GM18526 (cell line): Measurements from ENCODE around the gene FBXO24.
A peak's percentile ranks its signal among the peaks of the same experiment; 100 is the strongest.

Experiments
- POLR2A ChIP-seq: IDR thresholded peaks from 3 replicates; pipeline ENCODE4 v1.6.1; 2011; ENCODE audit not compliant: insufficient read length; ENCODE audit errors: extremely low read depth

FBXO24 gene

DNA sequence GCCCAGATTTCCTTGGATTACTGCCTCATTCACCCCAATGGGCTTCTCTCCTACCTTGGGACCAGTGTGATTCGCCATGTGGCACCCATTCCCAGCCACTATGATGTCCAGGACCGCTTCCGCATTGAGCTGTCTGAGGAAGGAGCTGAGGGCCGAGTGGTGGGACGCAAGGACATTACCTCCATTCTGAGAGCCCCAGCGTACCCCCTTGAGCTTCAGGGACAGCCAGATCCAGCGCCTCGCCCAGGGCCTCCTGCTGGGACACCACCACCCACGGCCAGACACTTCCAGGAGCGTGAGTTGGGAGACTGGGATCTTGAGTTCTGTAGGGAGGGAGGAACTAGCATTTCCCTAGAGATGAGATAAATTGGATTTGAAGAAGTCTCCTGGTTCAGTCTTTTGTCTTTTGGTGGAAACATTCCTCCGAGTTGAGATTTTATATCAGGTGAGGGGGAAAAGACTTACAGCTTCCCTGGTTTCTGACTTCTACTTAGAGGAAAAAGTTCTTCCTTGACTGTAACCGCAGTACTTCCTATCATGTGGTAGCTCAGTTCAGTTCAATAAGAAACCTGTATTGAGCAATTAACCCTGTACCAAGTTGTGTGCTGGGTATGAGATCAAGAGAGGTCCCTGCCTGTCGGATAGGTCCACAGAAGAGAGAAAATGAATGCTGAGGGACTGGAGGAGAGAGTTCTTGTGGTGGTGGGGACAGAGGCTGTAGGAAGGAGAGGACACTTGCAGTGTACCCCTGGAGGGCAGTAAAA, 27.5 kb downstream of the FBXO24 start:
- no peak for TF ChIP-seq POLR2A

DNA sequence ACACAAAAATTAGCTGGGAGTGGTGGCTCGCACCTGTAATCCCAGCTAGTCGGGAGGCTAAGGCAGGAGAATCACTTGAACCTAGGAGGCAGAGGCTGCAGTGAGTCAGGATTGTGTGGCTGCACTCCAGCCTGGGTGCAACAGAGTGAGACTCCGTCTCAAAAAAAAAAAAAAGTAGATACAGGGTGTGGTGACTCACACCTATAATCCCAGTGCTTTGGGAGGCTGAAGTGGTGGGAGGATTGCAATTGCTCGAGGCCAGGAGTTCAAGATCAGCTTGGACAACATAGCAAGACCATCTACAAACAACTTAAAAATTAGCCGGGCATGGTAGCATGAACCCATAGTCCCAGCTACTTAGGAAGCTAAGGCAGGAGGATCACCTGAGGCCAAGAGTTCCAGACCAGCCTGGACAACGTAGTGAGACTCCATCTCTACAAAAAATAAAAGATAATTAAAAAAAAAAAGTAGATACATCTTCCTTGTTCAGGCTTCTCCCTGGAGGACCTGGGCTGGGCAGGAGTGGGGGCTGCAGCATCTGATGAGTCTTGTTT, 28.3 kb downstream of the FBXO24 start:
- no peak for TF ChIP-seq POLR2A

GRCh38 chr7:100620239-100620638, 34.1 kb downstream of the FBXO24 start:
- no peak for TF ChIP-seq POLR2A

DNA sequence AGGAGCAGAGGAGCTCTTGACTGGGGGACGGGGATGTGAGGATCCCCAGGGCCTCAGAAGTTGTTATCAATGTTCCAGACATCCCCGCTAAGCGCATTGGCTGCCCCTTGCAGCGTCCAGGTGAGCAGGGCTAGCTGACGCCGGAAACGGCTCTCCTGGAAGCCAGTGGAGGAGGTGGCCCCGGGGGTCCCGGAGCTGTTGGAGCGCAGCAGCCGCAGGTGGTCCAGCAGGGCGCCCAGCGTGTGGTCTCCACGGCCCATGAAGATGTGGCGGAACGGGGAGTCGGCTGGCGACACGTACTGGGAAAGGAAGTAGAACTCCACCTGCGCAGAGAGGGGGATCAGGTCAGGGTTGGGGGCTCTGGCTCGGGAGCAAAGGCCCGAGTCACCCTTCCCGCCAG, 34.7 kb downstream of the FBXO24 start:
- TF ChIP-seq POLR2A: no peak

DNA sequence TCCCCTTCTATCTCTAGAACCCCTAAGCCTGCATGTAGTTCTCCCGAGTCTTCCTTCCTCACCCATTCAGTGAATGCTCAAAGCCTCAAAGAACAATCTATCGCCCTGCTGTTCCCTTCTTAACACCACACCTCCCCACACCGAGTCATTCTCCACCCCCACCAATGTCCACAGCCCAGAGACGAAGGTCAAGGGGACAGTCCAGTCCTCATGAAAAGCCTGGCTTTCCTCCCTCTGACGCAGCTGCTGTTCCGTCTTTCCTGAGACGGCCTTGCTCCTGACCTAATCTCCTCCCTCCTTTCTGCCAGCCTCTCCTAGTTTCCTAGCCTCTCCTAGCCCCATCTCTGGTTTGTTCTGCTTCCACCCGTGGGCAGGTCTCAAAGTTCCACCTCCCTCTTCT, 35.4 kb downstream of the FBXO24 start:
- TF ChIP-seq POLR2A: no peak

- TF ChIP-seq POLR2A: no peak
Measured at GRCh38 chr7:100623951-100624824, 38.1 kb downstream of the FBXO24 start.

GRCh38 chr7:100626055-100626454, 39.9 kb downstream of the FBXO24 start:
- no peak for TF ChIP-seq POLR2A

- no peak for TF ChIP-seq POLR2A
Measured at GRCh38 chr7:100626530-100627237, 40.6 kb downstream of the FBXO24 start.

DNA sequence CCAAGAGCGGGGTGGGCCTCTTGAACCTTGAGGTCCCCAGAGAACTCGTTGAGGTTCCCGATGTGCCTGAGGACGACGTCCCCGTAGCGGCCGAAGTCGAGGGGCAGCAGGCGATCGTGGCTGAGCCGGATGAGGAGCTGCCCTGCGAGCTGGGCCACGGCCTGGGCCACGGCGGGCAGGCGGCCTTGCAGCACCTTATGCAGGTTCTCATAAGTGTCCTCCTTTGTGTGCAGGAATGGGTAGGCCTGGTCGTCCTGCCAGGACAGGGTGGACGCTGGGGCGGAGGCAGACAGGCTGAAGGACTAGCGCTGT, 41.1 kb downstream of the FBXO24 start:
- TF ChIP-seq POLR2A: no peak

- TF ChIP-seq POLR2A: no peak
Measured at GRCh38 chr7:100629117-100629716, 43.1 kb downstream of the FBXO24 start.

GRCh38 chr7:100630066-100630465, 43.9 kb downstream of the FBXO24 start:
- no peak for TF ChIP-seq POLR2A

- TF ChIP-seq POLR2A: peak; percentile 21
Measured at GRCh38 chr7:100632951-100633717, 47.0 kb downstream of the FBXO24 start.

DNA sequence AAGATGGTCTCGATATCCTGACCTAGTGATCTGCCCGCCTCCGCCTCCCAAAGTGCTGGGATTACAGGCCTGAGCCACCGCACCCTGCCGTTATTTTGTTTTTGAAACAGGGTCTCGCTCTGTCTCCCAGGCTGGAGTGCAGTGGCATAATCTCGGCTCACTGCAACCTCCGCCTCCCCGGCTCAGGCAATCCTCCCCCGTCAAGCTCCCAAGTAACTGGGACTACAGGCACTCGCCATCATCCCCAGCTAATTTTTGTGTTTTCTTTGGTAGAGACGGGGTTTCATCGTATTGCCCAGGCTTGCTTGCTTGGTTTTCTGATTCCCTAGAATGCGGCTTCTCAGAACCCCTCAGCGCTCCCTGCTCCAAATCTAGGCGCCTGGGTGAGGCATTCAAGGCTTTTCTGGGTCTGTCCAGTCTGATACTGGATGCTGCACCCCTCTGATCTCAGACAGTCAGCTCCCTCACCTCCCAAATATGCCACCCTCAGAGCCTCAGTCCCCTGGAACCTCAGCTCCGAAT, 53.9 kb downstream of the FBXO24 start:
- TF ChIP-seq POLR2A: no peak
